ENCODE data around the gene TFE3. TPM values are rescaled to one million over a fixed set of nuclear protein-coding genes. Genes with fewer than 3 reads are reported as not detected.

The TFE3 gene
- total RNA-seq, 1 donor from 2014 or later: 53.2 TPM

GRCh38 chrX:49064735-49065134, 21.6 kb upstream of the TFE3 start:
- no peak overlapping the region for H3K4me3 Mint-ChIP-seq
- no peak overlapping the region for H3K27ac Mint-ChIP-seq
- H3K36me3 Mint-ChIP-seq: peaks cover 9% of the 10 kb centered on the region
- peaks cover 2% of the 10 kb centered on the region for H3K4me1 Mint-ChIP-seq
- no peaks in the 10 kb centered on the region for H3K9me3 Mint-ChIP-seq
- TF ChIP-seq CTCF (IDR thresholded peaks at IDR 0.05; ENCODE audit: unreplicated experiment): no peak
- DNase-seq (ENCODE audit: low spot score in 2 of 2, unreplicated experiment in 2 of 2): no peak
- no peaks in the 10 kb centered on the region for H3K27me3 Mint-ChIP-seq (ENCODE audit: low read depth)

DNA sequence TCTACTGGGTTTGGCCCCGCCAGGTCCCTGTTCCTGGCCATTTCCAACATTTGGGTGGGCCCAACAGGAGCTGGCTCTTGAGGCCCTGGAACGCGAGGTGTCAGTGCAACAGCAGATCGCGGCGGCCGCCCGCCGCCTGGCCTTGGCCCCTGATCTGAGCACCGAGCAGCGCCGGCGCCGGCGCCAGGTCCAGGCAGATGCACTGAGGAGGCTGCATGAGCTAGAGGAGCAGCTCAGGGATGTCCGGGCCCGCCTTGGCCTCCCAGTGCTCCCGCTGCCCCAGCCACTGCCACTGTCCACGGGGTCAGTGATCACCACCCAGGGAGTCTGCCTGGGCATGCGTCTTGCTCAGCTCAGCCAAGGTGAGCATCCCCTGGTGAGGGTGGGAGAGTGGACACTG, 21.1 kb upstream of the TFE3 start:
- Mint-ChIP-seq H3K36me3 (peaks cover 9% of the 10 kb centered on the region), H3K4me3 (no peak overlapping the region), H3K27me3 (ENCODE audit: low read depth) (no peaks in the 10 kb centered on the region), H3K4me1 (peaks cover 4% of the 10 kb centered on the region), H3K27ac (no peak overlapping the region), H3K9me3 (no peaks in the 10 kb centered on the region)
- TF ChIP-seq CTCF (IDR thresholded peaks at IDR 0.05; ENCODE audit: unreplicated experiment): no peak
- DNase-seq (ENCODE audit: low spot score in 2 of 2, unreplicated experiment in 2 of 2): no peak

- Mint-ChIP-seq H3K9me3 (no peaks in the 10 kb centered on the region), H3K27me3 (ENCODE audit: low read depth) (no peaks in the 10 kb centered on the region), H3K27ac (no peak overlapping the region), H3K36me3 (peaks cover 9% of the 10 kb centered on the region), H3K4me3 (no peak overlapping the region), H3K4me1 (peaks cover 5% of the 10 kb centered on the region)
- no peak for TF ChIP-seq CTCF (IDR thresholded peaks at IDR 0.05; ENCODE audit: unreplicated experiment)
- DNase-seq (ENCODE audit: low spot score in 2 of 2, unreplicated experiment in 2 of 2): no peak
Measured at GRCh38 chrX:49063715-49064114, 20.6 kb upstream of the TFE3 start.

GRCh38 chrX:49061916-49062315, 18.8 kb upstream of the TFE3 start:
- Mint-ChIP-seq H3K36me3 (peaks cover 9% of the 10 kb centered on the region), H3K27ac (no peak overlapping the region), H3K9me3 (no peaks in the 10 kb centered on the region), H3K4me3 (no peak overlapping the region), H3K4me1 (peaks cover 5% of the 10 kb centered on the region), H3K27me3 (ENCODE audit: low read depth) (no peaks in the 10 kb centered on the region)
- no peak for TF ChIP-seq CTCF (IDR thresholded peaks at IDR 0.05; ENCODE audit: unreplicated experiment)
- DNase-seq (ENCODE audit: low spot score in 2 of 2, unreplicated experiment in 2 of 2): no peak

GRCh38 chrX:49061490-49061889, 18.3 kb upstream of the TFE3 start:
- Mint-ChIP-seq H3K27me3 (ENCODE audit: low read depth) (no peaks in the 10 kb centered on the region), H3K4me1 (peaks cover 5% of the 10 kb centered on the region), H3K4me3 (no peak overlapping the region), H3K36me3 (peaks cover 9% of the 10 kb centered on the region), H3K9me3 (no peaks in the 10 kb centered on the region), H3K27ac (no peak overlapping the region)
- DNase-seq (ENCODE audit: low spot score in 2 of 2, unreplicated experiment in 2 of 2): no peak
- no peak for TF ChIP-seq CTCF (IDR thresholded peaks at IDR 0.05; ENCODE audit: unreplicated experiment)

DNA sequence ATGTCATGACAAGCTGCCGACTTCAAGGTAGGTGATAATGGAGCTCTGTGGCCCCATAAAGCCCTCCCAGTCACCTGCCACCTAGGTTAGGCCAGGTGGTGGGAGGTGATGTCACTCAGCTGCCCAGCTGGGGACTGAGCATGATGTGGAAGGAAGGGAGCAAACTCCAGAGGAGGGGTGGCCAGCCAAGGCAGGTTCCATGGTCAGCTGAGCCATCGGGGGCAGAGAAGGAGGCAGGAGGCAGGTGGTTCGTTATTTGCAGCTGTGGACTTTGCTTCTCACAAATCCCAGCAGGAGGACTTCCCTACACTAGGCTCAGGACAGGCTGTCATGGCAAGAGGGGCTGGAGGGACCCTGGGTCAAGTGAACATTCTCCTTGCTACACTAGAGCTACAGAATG, 17.8 kb upstream of the TFE3 start:
- no peaks in the 10 kb centered on the region for H3K27me3 Mint-ChIP-seq (ENCODE audit: low read depth)
- H3K36me3 Mint-ChIP-seq: peaks cover 9% of the 10 kb centered on the region
- peaks cover 7% of the 10 kb centered on the region for H3K4me1 Mint-ChIP-seq
- DNase-seq (ENCODE audit: low spot score in 2 of 2, unreplicated experiment in 2 of 2): no peak
- H3K4me3 Mint-ChIP-seq: no peak overlapping the region
- no peaks in the 10 kb centered on the region for H3K9me3 Mint-ChIP-seq
- no peak for TF ChIP-seq CTCF (IDR thresholded peaks at IDR 0.05; ENCODE audit: unreplicated experiment)
- H3K27ac Mint-ChIP-seq: peak overlapping the region; percentile 79
